Measurements from ENCODE around the gene CD22. TPM values are rescaled to one million over a fixed set of nuclear protein-coding genes. Genes with fewer than 3 reads are reported as not detected.

Gene CD22
- total and polyA plus RNA-seq, 2 of the 4 experiments (the other 2 are of a cell fraction): 0.18 to 0.22 TPM

DNA sequence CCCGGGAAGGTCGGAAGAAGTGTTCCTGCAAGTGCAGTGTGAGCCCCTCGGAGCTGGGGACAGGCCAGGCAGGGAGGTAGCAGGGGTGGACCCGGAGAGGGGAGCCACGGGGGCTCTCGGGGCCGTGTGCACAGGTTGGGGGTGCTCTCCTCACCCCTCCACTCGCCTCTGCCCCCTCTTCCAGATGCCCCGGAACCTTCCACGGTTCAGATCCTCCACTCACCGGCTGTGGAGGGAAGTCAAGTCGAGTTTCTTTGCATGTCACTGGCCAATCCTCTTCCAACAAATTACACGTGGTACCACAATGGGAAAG, 9.0 kb downstream of the CD22 start:
- Histone ChIP-seq H2BK20ac (ENCODE audit: low read depth, low read length) (no peak overlapping the region), H3K9me1 (ENCODE audit: insufficient read depth, low read length) (no peaks in the 10 kb centered on the region), H4K20me1 (ENCODE audit: insufficient read depth, low read length) (no peaks in the 10 kb centered on the region), H3K36me3 (ENCODE audit: control insufficient read depth, insufficient read depth, low read length) (no peaks in the 10 kb centered on the region), H3K4me1 (ENCODE audit: control insufficient read depth, insufficient read depth, low read length) (no peaks in the 10 kb centered on the region), H3K18ac (ENCODE audit: low read depth, low read length) (no peak overlapping the region), H4K5ac (ENCODE audit: low read depth, low read length) (no peak overlapping the region), H3K9me3 (ENCODE audit: control insufficient read depth, insufficient read depth, low read length) (no peaks in the 10 kb centered on the region), H3K4ac (ENCODE audit: low read depth, low read length) (no peak overlapping the region), H2BK15ac (ENCODE audit: low read depth, low read length) (no peak overlapping the region), H3K79me1 (ENCODE audit: low read depth in 1 of 2, low read length in 2 of 2) (no peaks in the 10 kb centered on the region), H2BK5ac (ENCODE audit: low read depth, low read length, poor library complexity, severe bottlenecking) (no peak overlapping the region), H3K9ac (ENCODE audit: low read depth, low read length) (no peak overlapping the region), H2AFZ (replicated peaks; ENCODE audit: low read length, poor library complexity) (no peak overlapping the region), H3K56ac (ENCODE audit: extremely low read depth, insufficient read depth, low read length) (no peak overlapping the region), H3K23ac (ENCODE audit: low read depth, low read length) (no peak overlapping the region), H2BK120ac (ENCODE audit: low read depth, low read length) (no peak overlapping the region), H3K14ac (replicated peaks; ENCODE audit: low read depth, low read length) (no peak overlapping the region), H3K27ac (ENCODE audit: insufficient read depth, low read length) (no peak overlapping the region), H4K8ac (ENCODE audit: low read depth in 2 of 2, low read length in 2 of 2) (no peak overlapping the region), H3K4me2 (ENCODE audit: low read depth, low read length) (no peak overlapping the region), H3K27me3 (ENCODE audit: control insufficient read depth, insufficient read depth, low read length) (peaks cover 2% of the 10 kb centered on the region; the same call in 1 of the 2 replicates), H2AK5ac (ENCODE audit: low read depth, low read length) (no peak overlapping the region), H3K4me3 (ENCODE audit: insufficient read depth, low read depth, low read length) (no peak overlapping the region), H2AK9ac (replicated peaks; ENCODE audit: low read depth, low read length, poor library complexity) (no peak overlapping the region), H4K91ac (ENCODE audit: insufficient read depth, low read depth, low read length) (no peak overlapping the region)
- in situ Hi-C loops (cut with MboI; ENCODE audit: low sequenced_read_pairs): loop anchor here (25.0 kb wide), 1 partner anchor 249 kb away; the partner anchor contains the start of gene PMIS2
- DNase-seq: no peak
- CTCF ChIA-PET: no interaction called here
- intact Hi-C loops (cut with micrococcal nuclease): no loop called here
- POLR2A ChIA-PET (ENCODE audit: unreplicated experiment): no interaction called here
- dilution Hi-C loops (cut with HindIII; ENCODE audit: low sequenced_read_pairs, unreplicated experiment): no loop called here
- WGBS, 2 experiments (ENCODE audit: extremely low coverage in 2 of 2, insufficient read length in 1 of 2): 100% methylated on average over 1 of the region's 13 CpGs; no CpG with 5 or more reads in 1 of the 2 experiments
- TF ChIP-seq BHLHE40 (IDR thresholded peaks at IDR 0.05; ENCODE audit: low read depth, low read length) (no peak), CHD1 (IDR thresholded peaks at IDR 0.05; ENCODE audit: low read depth, low read length) (no peak), FOS (IDR thresholded peaks at IDR 0.05; ENCODE audit: low read depth, low read length) (no peak), RAD21 (IDR thresholded peaks at IDR 0.05; ENCODE audit: low read length) (no peak), RFX5 (IDR thresholded peaks at IDR 0.05; ENCODE audit: low read depth, low read length) (no peak), MAZ (IDR thresholded peaks at IDR 0.05; ENCODE audit: borderline replicate concordance, low read depth, low read length) (no peak), CEBPB (IDR thresholded peaks at IDR 0.05; ENCODE audit: low read depth, low read length) (no peak), NFE2L2 (IDR thresholded peaks at IDR 0.05; ENCODE audit: low read depth, low read length) (no peak), POLR2A (IDR thresholded peaks at IDR 0.05; ENCODE audit: low read depth, low read length) (no peak), MXI1 (IDR thresholded peaks at IDR 0.05; ENCODE audit: borderline replicate concordance, low read depth, low read length) (no peak), RCOR1 (IDR thresholded peaks at IDR 0.05; ENCODE audit: insufficient replicate concordance, low read length) (no peak), MAFK (IDR thresholded peaks at IDR 0.05; ENCODE audit: low read depth, low read length) (no peak), SMC3 (IDR thresholded peaks at IDR 0.05; ENCODE audit: low read depth, low read length) (no peak)
- TF ChIP-seq, protein P1, sequence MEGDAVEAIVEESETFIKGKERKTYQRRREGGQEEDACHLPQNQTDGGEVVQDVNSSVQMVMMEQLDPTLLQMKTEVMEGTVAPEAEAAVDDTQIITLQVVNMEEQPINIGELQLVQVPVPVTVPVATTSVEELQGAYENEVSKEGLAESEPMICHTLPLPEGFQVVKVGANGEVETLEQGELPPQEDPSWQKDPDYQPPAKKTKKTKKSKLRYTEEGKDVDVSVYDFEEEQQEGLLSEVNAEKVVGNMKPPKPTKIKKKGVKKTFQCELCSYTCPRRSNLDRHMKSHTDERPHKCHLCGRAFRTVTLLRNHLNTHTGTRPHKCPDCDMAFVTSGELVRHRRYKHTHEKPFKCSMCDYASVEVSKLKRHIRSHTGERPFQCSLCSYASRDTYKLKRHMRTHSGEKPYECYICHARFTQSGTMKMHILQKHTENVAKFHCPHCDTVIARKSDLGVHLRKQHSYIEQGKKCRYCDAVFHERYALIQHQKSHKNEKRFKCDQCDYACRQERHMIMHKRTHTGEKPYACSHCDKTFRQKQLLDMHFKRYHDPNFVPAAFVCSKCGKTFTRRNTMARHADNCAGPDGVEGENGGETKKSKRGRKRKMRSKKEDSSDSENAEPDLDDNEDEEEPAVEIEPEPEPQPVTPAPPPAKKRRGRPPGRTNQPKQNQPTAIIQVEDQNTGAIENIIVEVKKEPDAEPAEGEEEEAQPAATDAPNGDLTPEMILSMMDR (conservative IDR thresholded peaks at IDR 0.05; ENCODE audit: low read depth, low read length): no peak
- TF ChIP-seq, protein P2, sequence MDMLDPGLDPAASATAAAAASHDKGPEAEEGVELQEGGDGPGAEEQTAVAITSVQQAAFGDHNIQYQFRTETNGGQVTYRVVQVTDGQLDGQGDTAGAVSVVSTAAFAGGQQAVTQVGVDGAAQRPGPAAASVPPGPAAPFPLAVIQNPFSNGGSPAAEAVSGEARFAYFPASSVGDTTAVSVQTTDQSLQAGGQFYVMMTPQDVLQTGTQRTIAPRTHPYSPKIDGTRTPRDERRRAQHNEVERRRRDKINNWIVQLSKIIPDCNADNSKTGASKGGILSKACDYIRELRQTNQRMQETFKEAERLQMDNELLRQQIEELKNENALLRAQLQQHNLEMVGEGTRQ (IDR thresholded peaks at IDR 0.05; ENCODE audit: low read depth, low read length): no peak
- TF ChIP-seq, protein P3, sequence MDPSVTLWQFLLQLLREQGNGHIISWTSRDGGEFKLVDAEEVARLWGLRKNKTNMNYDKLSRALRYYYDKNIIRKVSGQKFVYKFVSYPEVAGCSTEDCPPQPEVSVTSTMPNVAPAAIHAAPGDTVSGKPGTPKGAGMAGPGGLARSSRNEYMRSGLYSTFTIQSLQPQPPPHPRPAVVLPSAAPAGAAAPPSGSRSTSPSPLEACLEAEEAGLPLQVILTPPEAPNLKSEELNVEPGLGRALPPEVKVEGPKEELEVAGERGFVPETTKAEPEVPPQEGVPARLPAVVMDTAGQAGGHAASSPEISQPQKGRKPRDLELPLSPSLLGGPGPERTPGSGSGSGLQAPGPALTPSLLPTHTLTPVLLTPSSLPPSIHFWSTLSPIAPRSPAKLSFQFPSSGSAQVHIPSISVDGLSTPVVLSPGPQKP (IDR thresholded peaks at IDR 0.05; ENCODE audit: borderline replicate concordance, low read depth, low read length): no peak
- no TSS peak for BruUV-seq (replicated peaks)
- ATAC-seq (ENCODE audit: low read depth): no peak

Measured in IMR-90 (cell line).